Measurements from ENCODE around the gene SYT17. TPM values are rescaled to one million over a fixed set of nuclear protein-coding genes. Genes with fewer than 3 reads are reported as not detected.

SYT17 gene
- total RNA-seq, 1 experiment from 2014 or later: 4.2 TPM

DNA sequence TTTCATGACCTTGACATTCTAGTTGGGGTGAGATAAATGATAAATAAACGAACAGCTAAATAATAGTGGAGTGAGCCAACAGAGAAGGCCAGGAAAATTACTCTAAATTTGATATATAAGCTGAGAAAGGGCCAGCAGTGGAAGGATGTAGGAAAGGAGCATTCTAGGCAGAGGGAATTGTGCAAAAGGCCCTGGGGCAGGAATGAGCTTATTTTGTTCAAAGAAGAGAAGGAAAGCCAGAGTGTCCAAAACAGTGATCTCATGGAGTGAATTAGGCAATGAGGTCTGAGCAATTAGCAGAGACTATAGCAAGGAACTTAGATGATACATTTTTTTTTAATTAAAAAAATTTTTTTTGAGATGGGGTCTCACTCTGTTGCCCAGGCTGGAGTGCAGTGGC lies 74.1 kb downstream of the SYT17 start:
- no peak overlapping the region for H3K27ac Mint-ChIP-seq (ENCODE audit: unreplicated experiment)
- no peak overlapping the region for H3K4me3 Mint-ChIP-seq (ENCODE audit: unreplicated experiment)
- ChIA-PET CTCF (no interaction called here), POLR2A (no interaction called here)
- H3K9me3 Mint-ChIP-seq (ENCODE audit: unreplicated experiment): peaks cover 8% of the 10 kb centered on the region
- Histone ChIP-seq H3K36me3 (ENCODE audit: control insufficient read depth, insufficient read depth, low read length) (no peaks in the 10 kb centered on the region), H3K27me3 (replicated peaks; ENCODE audit: control insufficient read depth, insufficient read depth, low read length) (no peaks in the 10 kb centered on the region), H3K9me3 (no peaks in the 10 kb centered on the region), H3K4me3 (ENCODE audit: low read depth, low read length) (no peak overlapping the region), H3K4me1 (no peaks in the 10 kb centered on the region)
- DNase-seq: no peak
- H3K36me3 Mint-ChIP-seq (ENCODE audit: insufficient read depth, unreplicated experiment): no peaks in the 10 kb centered on the region
- TF ChIP-seq, protein P1, sequence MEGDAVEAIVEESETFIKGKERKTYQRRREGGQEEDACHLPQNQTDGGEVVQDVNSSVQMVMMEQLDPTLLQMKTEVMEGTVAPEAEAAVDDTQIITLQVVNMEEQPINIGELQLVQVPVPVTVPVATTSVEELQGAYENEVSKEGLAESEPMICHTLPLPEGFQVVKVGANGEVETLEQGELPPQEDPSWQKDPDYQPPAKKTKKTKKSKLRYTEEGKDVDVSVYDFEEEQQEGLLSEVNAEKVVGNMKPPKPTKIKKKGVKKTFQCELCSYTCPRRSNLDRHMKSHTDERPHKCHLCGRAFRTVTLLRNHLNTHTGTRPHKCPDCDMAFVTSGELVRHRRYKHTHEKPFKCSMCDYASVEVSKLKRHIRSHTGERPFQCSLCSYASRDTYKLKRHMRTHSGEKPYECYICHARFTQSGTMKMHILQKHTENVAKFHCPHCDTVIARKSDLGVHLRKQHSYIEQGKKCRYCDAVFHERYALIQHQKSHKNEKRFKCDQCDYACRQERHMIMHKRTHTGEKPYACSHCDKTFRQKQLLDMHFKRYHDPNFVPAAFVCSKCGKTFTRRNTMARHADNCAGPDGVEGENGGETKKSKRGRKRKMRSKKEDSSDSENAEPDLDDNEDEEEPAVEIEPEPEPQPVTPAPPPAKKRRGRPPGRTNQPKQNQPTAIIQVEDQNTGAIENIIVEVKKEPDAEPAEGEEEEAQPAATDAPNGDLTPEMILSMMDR (IDR thresholded peaks at IDR 0.05; ENCODE audit: insufficient read depth in 1 of 2, low read depth in 1 of 2, low read length in 1 of 2, severe bottlenecking in 1 of 2, unreplicated experiment in 1 of 2): no peak
- H3K4me1 Mint-ChIP-seq (ENCODE audit: low read depth, unreplicated experiment): no peaks in the 10 kb centered on the region
- intact Hi-C loops (cut with micrococcal nuclease; ENCODE audit: unreplicated experiment): no loop called here
- H3K27me3 Mint-ChIP-seq (ENCODE audit: insufficient read depth, unreplicated experiment): no peaks in the 10 kb centered on the region
- BruUV-seq (replicated peaks): no TSS peak

DNA sequence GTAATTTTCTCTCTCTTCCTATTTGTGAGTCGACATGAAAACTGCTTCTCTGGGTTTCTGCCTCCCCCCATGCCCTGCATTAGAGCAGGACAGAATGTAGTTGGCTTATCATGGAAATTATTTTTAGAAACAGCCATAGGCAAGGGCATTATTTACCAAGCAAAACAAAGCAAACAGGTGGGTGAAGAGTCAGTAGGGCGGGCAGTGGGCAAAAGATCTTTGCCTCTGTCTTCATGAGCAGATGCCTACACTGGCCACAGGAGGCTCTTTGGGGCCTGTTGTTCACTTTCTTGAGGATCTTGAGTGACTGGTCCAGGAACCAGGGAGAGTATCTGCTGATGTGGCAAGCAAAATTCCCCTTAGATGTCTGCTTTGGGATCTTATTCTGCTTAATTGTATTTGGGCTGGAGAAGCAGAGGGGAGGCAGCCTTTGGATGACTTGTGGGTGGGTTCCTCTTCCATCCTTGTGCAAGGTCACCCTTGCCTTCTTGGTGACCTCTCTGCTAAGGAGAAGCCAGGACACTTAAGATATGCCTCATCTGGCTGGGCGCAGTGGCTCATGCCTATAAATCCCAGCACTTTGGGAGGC lies 75.0 kb downstream of the SYT17 start:
- intact Hi-C loops (cut with micrococcal nuclease; ENCODE audit: unreplicated experiment): no loop called here
- Histone ChIP-seq H3K4me3 (ENCODE audit: low read depth, low read length) (no peak overlapping the region), H3K4me1 (no peaks in the 10 kb centered on the region), H3K27me3 (replicated peaks; ENCODE audit: control insufficient read depth, insufficient read depth, low read length) (no peaks in the 10 kb centered on the region), H3K36me3 (ENCODE audit: control insufficient read depth, insufficient read depth, low read length) (no peaks in the 10 kb centered on the region), H3K9me3 (no peaks in the 10 kb centered on the region)
- H3K4me1 Mint-ChIP-seq (ENCODE audit: low read depth, unreplicated experiment): no peaks in the 10 kb centered on the region
- no peak for DNase-seq
- peaks cover 1% of the 10 kb centered on the region for H3K9me3 Mint-ChIP-seq (ENCODE audit: unreplicated experiment)
- no peak overlapping the region for H3K27ac Mint-ChIP-seq (ENCODE audit: unreplicated experiment)
- H3K27me3 Mint-ChIP-seq (ENCODE audit: insufficient read depth, unreplicated experiment): no peaks in the 10 kb centered on the region
- no TSS peak for BruUV-seq (replicated peaks)
- TF ChIP-seq, protein P1 (IDR thresholded peaks at IDR 0.05; ENCODE audit: insufficient read depth in 1 of 2, low read depth in 1 of 2, low read length in 1 of 2, severe bottlenecking in 1 of 2, unreplicated experiment in 1 of 2): no peak
- H3K36me3 Mint-ChIP-seq (ENCODE audit: insufficient read depth, unreplicated experiment): no peaks in the 10 kb centered on the region
- ChIA-PET CTCF (no interaction called here), POLR2A (no interaction called here)
- no peak overlapping the region for H3K4me3 Mint-ChIP-seq (ENCODE audit: unreplicated experiment)

DNA sequence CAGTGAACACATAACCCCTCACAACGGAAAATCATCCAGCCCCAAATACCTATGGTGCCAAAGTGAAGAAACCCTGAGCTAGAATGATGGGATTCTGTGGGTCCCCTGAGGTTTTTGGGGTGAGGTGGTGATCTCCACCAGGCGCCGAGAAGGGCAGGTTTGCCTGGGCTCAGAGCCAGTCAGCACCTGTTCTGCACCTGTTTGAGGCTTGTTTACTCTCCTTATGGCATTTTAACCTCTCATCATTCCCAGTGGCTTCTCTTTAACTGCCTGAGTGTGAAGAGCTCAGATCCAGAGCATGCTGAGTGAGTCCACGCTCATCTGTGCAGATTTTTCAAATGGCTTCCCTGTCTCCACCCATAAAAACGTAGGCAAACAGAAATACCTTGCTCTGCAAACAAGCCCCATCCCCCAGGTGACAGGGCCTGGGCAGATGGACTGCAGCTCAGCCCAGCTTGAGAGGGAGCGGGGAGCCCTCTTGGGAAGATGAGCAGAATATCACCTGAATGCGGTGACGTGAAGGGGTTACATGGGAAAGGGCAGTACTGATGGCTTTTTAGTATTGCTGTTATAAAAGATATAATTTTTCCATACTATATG lies 77.4 kb downstream of the SYT17 start:
- H3K9me3 ChIP-seq: no peaks in the 10 kb centered on the region
- no peaks in the 10 kb centered on the region for H3K36me3 Mint-ChIP-seq (ENCODE audit: insufficient read depth, unreplicated experiment)
- BruUV-seq (replicated peaks): no TSS peak
- ChIA-PET CTCF (no interaction called here), POLR2A (interaction anchor here (0.5 kb wide), 1 partner anchor 158 kb away, joined by 4 read pairs; no protein-coding TSS in a partner anchor)
- H3K4me1 Mint-ChIP-seq (ENCODE audit: low read depth, unreplicated experiment): no peaks in the 10 kb centered on the region
- no peaks in the 10 kb centered on the region for H3K27me3 Mint-ChIP-seq (ENCODE audit: insufficient read depth, unreplicated experiment)
- no peaks in the 10 kb centered on the region for H3K36me3 ChIP-seq (ENCODE audit: control insufficient read depth, insufficient read depth, low read length)
- no peak overlapping the region for H3K27ac Mint-ChIP-seq (ENCODE audit: unreplicated experiment)
- H3K27me3 ChIP-seq (replicated peaks; ENCODE audit: control insufficient read depth, insufficient read depth, low read length): no peaks in the 10 kb centered on the region
- no peaks in the 10 kb centered on the region for H3K4me1 ChIP-seq
- H3K4me3 Mint-ChIP-seq (ENCODE audit: unreplicated experiment): no peak overlapping the region
- no peak overlapping the region for H3K4me3 ChIP-seq (ENCODE audit: low read depth, low read length)
- intact Hi-C loops (cut with micrococcal nuclease; ENCODE audit: unreplicated experiment): no loop called here
- H3K9me3 Mint-ChIP-seq (ENCODE audit: unreplicated experiment): no peaks in the 10 kb centered on the region
- DNase-seq: peak; percentile 38 to 48
- TF ChIP-seq, protein P1 (IDR thresholded peaks at IDR 0.05; ENCODE audit: insufficient read depth in 1 of 2, low read depth in 1 of 2, low read length in 1 of 2, severe bottlenecking in 1 of 2, unreplicated experiment in 1 of 2): no peak
